GM23338 (cell line): ENCODE data around the gene TECTA. TPM values are rescaled to one million over a fixed set of nuclear protein-coding genes. Genes with fewer than 3 reads are reported as not detected.

Experiments used
- ATAC-seq: fragments of 200-7000 bp; cut with Tn5 transposase; 3 replicates; pipeline ENCODE4 v1.9.1; 2020
- DNase-seq: peaks from one replicate; pipeline ENCODE4 v3.0.0-alpha.2; 2015; ENCODE audit warnings: low spot score
- H2AFZ ChIP-seq: fragments of 200-600 bp; sonication (generic); 2 replicates; pipeline ENCODE4 v1.8.0; 2016; ENCODE audit warnings: antibody characterized with exemption, mild to moderate bottlenecking, moderate library complexity
- H3F3A ChIP-seq: fragments of 200-600 bp; sonication (generic); replicated peaks from 2 replicates; pipeline ENCODE4 v1.8.0; 2017; ENCODE audit warnings: antibody characterized with exemption, mixed run types, low read depth
- H3K27ac ChIP-seq: fragments of 200-600 bp; sonication (generic); 2 replicates; pipeline ENCODE4 v1.6.1; 2016; ENCODE audit warnings: low read depth
- H3K27me3 ChIP-seq: fragments of 200-600 bp; sonication (generic); 2 replicates; pipeline ENCODE4 v1.8.0; 2016; ENCODE audit warnings: mild to moderate bottlenecking, mixed run types, moderate library complexity; ENCODE audit not compliant: insufficient read depth
- H3K36me3 ChIP-seq: fragments of 200-600 bp; sonication (generic); 2 replicates; pipeline ENCODE4 v1.8.0; 2016; ENCODE audit warnings: mild to moderate bottlenecking; ENCODE audit not compliant: insufficient read depth
- H3K4me1 ChIP-seq: fragments of 200-600 bp; sonication (generic); 2 replicates; pipeline ENCODE4 v1.8.0; 2016; ENCODE audit warnings: mild to moderate bottlenecking, moderate library complexity; ENCODE audit not compliant: insufficient read depth
- H3K4me2 ChIP-seq: fragments of 200-600 bp; sonication (generic); 2 replicates; pipeline ENCODE4 v1.7.1; 2017; ENCODE audit warnings: mixed run types
- H3K4me3 ChIP-seq: fragments of 200-600 bp; sonication (generic); 2 replicates; pipeline ENCODE4 v1.6.1; 2016; ENCODE audit warnings: mixed run types
- H3K79me2 ChIP-seq: fragments of 200-600 bp; sonication (generic); replicated peaks from 2 replicates; pipeline ENCODE4 v1.8.0; 2017; ENCODE audit warnings: mild to moderate bottlenecking; ENCODE audit not compliant: insufficient read depth
- H3K9me2 ChIP-seq: fragments of 200-600 bp; sonication (generic); 2 replicates; pipeline ENCODE4 v1.8.0; 2017; ENCODE audit not compliant: insufficient read depth
- H4K20me1 ChIP-seq: fragments of 200-600 bp; sonication (generic); replicated peaks from 2 replicates; pipeline ENCODE4 v1.8.0; 2017; ENCODE audit warnings: mild to moderate bottlenecking; ENCODE audit not compliant: insufficient read depth
- H3K27ac Mint-ChIP-seq: 2 replicates; pipeline ENCODE4 v1.8.0; 2020; ENCODE audit warnings: inconsistent platforms, mild to moderate bottlenecking, moderate library complexity, mixed read lengths
- H3K27me3 Mint-ChIP-seq: 3 replicates; pipeline ENCODE4 v1.8.0; 2022; ENCODE audit warnings: low read depth, mild to moderate bottlenecking, moderate library complexity, mixed read lengths, inconsistent platforms; ENCODE audit not compliant: insufficient read depth, poor library complexity
- H3K36me3 Mint-ChIP-seq: 3 replicates; pipeline ENCODE4 v1.8.0; 2021; ENCODE audit warnings: low read depth, mild to moderate bottlenecking, inconsistent platforms, moderate library complexity, mixed read lengths
- H3K4me1 Mint-ChIP-seq: 3 replicates; pipeline ENCODE4 v1.8.0; 2020; ENCODE audit warnings: mild to moderate bottlenecking, inconsistent platforms, mixed read lengths
- H3K4me3 Mint-ChIP-seq: 3 replicates; pipeline ENCODE4 v1.8.0; 2021; ENCODE audit warnings: moderate library complexity, mild to moderate bottlenecking, inconsistent platforms, mixed read lengths
- H3K9me3 Mint-ChIP-seq: 3 replicates; pipeline ENCODE4 v1.8.0; 2020; ENCODE audit warnings: moderate library complexity, mild to moderate bottlenecking, inconsistent platforms, mixed read lengths
- CREB1 ChIP-seq: fragments of 250-450 bp; sonication (Bioruptor Pico); IDR thresholded peaks from 2 replicates; pipeline ENCODE4 v1.5.0; 2020; ENCODE audit warnings: low read depth, mild to moderate bottlenecking, moderate library complexity
- EZH2phosphoT487 ChIP-seq: fragments of 200-600 bp; sonication (generic); IDR thresholded peaks from one replicate; pipeline ENCODE4 v1.8.1; 2018; ENCODE audit warnings: antibody characterized with exemption; ENCODE audit not compliant: unreplicated experiment
- JUNB ChIP-seq: IDR thresholded peaks from one replicate; pipeline ENCODE4 v1.6.1; 2016; ENCODE audit warnings: antibody characterized with exemption; ENCODE audit not compliant: unreplicated experiment
- NANOG ChIP-seq: IDR thresholded peaks from 2 replicates; pipeline ENCODE4 v1.6.1; 2016; ENCODE audit warnings: antibody characterized with exemption, borderline replicate concordance
- POLR2AphosphoS5 ChIP-seq: IDR thresholded peaks from 2 replicates; pipeline ENCODE4 v1.6.1; 2016; ENCODE audit warnings: antibody characterized with exemption, low read depth
- STAT1 ChIP-seq: IDR thresholded peaks from one replicate; pipeline ENCODE4 v1.6.1; 2016; ENCODE audit warnings: antibody characterized with exemption; ENCODE audit not compliant: unreplicated experiment
- ZNF114 ChIP-seq: fragments of 250-450 bp; sonication (Bioruptor Pico); IDR thresholded peaks from 2 replicates; pipeline ENCODE4 v1.5.0; 2020; ENCODE audit warnings: mild to moderate bottlenecking, moderate library complexity
- ZNF331 ChIP-seq: fragments of 250-450 bp; sonication (Bioruptor Pico); IDR thresholded peaks from 2 replicates; pipeline ENCODE4 v1.5.0; 2020; ENCODE audit warnings: low read depth, mild to moderate bottlenecking, moderate library complexity
- long read RNA-seq: library from polyadenylated mRNA; unstranded; transcript quantifications from one replicate; pipeline ENCODE4 v2.0.0, GENCODE V29; 2020; ENCODE audit not compliant: unreplicated experiment
- polyA plus RNA-seq: library from polyadenylated mRNA; unstranded; fragments of >200 nt; fragmentation: Nextera tagmentation; extraction: Ambion mirVana; gene quantifications from 2 replicates; pipeline ENCODE4 v1.2.1, GENCODE V29; 2016
- total RNA-seq: library from RNA; depleted of rRNA; stranded (reverse); fragments of >200 nt; shearing (Covaris generic); gene quantifications from 2 replicates; pipeline ENCODE4 v1.2.3, GENCODE V29; 2014; rRNA removed
- TF ChIP-seq, protein P1 (sequence below): IDR thresholded peaks from one replicate; pipeline ENCODE4 v1.6.1; 2018; ENCODE audit warnings: antibody characterized with exemption; ENCODE audit not compliant: unreplicated experiment
- TF ChIP-seq, protein P2 (sequence below), 2 experiments: fragments of 200-600 bp in 1 of 2; sonication (generic) in 1 of 2; conservative IDR thresholded peaks; 2 replicates each; pipeline versions ENCODE4 v1.5.1 to v1.6.1; 2016 to 2017; ENCODE audit warnings: antibody characterized with exemption in 2 of 2, low read depth in 2 of 2, mild to moderate bottlenecking in 2 of 2, moderate library complexity in 1 of 2
- TF ChIP-seq, protein P3 (sequence below): IDR thresholded peaks from 2 replicates; pipeline ENCODE4 v1.6.1; 2016; ENCODE audit warnings: antibody characterized with exemption

The TECTA gene, protein sequence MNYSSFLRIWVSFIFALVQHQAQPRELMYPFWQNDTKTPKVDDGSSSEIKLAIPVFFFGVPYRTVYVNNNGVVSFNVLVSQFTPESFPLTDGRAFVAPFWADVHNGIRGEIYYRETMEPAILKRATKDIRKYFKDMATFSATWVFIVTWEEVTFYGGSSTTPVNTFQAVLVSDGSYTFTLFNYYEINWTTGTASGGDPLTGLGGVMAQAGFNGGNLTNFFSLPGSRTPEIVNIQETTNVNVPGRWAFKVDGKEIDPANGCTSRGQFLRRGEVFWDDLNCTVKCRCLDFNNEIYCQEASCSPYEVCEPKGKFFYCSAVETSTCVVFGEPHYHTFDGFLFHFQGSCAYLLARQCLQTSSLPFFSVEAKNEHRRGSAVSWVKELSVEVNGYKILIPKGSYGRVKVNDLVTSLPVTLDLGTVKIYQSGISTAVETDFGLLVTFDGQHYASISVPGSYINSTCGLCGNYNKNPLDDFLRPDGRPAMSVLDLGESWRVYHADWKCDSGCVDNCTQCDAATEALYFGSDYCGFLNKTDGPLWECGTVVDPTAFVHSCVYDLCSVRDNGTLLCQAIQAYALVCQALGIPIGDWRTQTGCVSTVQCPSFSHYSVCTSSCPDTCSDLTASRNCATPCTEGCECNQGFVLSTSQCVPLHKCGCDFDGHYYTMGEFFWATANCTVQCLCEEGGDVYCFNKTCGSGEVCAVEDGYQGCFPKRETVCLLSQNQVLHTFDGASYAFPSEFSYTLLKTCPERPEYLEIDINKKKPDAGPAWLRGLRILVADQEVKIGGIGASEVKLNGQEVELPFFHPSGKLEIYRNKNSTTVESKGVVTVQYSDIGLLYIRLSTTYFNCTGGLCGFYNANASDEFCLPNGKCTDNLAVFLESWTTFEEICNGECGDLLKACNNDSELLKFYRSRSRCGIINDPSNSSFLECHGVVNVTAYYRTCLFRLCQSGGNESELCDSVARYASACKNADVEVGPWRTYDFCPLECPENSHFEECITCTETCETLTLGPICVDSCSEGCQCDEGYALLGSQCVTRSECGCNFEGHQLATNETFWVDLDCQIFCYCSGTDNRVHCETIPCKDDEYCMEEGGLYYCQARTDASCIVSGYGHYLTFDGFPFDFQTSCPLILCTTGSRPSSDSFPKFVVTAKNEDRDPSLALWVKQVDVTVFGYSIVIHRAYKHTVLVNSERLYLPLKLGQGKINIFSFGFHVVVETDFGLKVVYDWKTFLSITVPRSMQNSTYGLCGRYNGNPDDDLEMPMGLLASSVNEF (N-terminal part only)
- total RNA-seq (0.69 and 0.74 TPM in 2 replicates), polyA plus RNA-seq (0.24 and 0.34 TPM in 2 replicates)
- long read RNA-seq: 0 reads

DNA sequence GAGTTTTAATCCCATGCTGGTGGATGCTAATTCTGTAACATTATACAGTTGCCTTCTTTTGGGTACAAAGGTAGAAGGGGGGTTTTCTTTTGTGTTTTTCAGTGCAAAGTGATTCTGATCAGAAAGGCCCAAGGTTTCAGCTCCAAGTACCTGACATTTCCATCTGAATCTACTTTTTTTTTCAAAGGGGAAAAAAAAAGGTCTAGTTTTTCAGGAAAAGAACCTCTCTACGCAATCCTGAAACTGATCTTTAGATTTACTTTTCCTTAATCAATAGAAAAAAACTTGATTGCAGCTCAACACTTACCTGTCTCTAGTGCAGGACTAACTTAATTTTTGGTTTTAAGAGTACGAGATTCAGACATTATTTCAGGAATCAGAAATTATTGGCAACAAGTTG, at the start of gene TECTA:
TECTA (plus strand) TSS at position 301 of the 400 bp plus-strand sequence. CDS start 1,423 bp downstream, outside the sequence.
- peaks cover 29% of the 10 kb centered on the region for H3K4me1 Mint-ChIP-seq
- H3K9me3 Mint-ChIP-seq: no peaks in the 10 kb centered on the region
- H3K4me2 ChIP-seq: peak within 1 kb of the TSS; percentile 5; the same call in 1 of the 2 replicates
- ATAC-seq (peak; percentile 40), DNase-seq (no peak)
- no peaks in the 10 kb centered on the region for H3K27me3 ChIP-seq
- H3K4me3 ChIP-seq: no peak within 1 kb of the TSS
- H3K4me3 Mint-ChIP-seq: no peak within 1 kb of the TSS; the same call in 2 of the 3 replicates
- H3K9me2 ChIP-seq: peaks cover 16% of the 10 kb centered on the region
- H4K20me1 ChIP-seq: no peaks in the 10 kb centered on the region
- no peak within 1 kb of the TSS; the same call in 1 of the 2 replicates for H3K27ac Mint-ChIP-seq
- no peak within 1 kb of the TSS for H3K27ac ChIP-seq
- H3F3A ChIP-seq: no peaks in the 10 kb centered on the region
- H2AFZ ChIP-seq: no peak within 1 kb of the TSS
- peaks cover 17% of the 10 kb centered on the region for H3K4me1 ChIP-seq
- no peaks in the 10 kb centered on the region for H3K36me3 Mint-ChIP-seq
- no peaks in the 10 kb centered on the region for H3K27me3 Mint-ChIP-seq
- no peaks in the 10 kb centered on the region for H3K36me3 ChIP-seq
- H3K79me2 ChIP-seq: no peaks in the 10 kb centered on the region
- TF ChIP-seq EZH2phosphoT487: no peak
- no peak for TF ChIP-seq JUNB
- no peak for TF ChIP-seq ZNF331
- TF ChIP-seq, protein P1, sequence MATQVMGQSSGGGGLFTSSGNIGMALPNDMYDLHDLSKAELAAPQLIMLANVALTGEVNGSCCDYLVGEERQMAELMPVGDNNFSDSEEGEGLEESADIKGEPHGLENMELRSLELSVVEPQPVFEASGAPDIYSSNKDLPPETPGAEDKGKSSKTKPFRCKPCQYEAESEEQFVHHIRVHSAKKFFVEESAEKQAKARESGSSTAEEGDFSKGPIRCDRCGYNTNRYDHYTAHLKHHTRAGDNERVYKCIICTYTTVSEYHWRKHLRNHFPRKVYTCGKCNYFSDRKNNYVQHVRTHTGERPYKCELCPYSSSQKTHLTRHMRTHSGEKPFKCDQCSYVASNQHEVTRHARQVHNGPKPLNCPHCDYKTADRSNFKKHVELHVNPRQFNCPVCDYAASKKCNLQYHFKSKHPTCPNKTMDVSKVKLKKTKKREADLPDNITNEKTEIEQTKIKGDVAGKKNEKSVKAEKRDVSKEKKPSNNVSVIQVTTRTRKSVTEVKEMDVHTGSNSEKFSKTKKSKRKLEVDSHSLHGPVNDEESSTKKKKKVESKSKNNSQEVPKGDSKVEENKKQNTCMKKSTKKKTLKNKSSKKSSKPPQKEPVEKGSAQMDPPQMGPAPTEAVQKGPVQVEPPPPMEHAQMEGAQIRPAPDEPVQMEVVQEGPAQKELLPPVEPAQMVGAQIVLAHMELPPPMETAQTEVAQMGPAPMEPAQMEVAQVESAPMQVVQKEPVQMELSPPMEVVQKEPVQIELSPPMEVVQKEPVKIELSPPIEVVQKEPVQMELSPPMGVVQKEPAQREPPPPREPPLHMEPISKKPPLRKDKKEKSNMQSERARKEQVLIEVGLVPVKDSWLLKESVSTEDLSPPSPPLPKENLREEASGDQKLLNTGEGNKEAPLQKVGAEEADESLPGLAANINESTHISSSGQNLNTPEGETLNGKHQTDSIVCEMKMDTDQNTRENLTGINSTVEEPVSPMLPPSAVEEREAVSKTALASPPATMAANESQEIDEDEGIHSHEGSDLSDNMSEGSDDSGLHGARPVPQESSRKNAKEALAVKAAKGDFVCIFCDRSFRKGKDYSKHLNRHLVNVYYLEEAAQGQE: no peak
- TF ChIP-seq, protein P2, sequence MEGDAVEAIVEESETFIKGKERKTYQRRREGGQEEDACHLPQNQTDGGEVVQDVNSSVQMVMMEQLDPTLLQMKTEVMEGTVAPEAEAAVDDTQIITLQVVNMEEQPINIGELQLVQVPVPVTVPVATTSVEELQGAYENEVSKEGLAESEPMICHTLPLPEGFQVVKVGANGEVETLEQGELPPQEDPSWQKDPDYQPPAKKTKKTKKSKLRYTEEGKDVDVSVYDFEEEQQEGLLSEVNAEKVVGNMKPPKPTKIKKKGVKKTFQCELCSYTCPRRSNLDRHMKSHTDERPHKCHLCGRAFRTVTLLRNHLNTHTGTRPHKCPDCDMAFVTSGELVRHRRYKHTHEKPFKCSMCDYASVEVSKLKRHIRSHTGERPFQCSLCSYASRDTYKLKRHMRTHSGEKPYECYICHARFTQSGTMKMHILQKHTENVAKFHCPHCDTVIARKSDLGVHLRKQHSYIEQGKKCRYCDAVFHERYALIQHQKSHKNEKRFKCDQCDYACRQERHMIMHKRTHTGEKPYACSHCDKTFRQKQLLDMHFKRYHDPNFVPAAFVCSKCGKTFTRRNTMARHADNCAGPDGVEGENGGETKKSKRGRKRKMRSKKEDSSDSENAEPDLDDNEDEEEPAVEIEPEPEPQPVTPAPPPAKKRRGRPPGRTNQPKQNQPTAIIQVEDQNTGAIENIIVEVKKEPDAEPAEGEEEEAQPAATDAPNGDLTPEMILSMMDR (conservative IDR thresholded peaks at IDR 0.05; ENCODE audit: low read depth in 2 of 2): no peak
- TF ChIP-seq, protein P3, sequence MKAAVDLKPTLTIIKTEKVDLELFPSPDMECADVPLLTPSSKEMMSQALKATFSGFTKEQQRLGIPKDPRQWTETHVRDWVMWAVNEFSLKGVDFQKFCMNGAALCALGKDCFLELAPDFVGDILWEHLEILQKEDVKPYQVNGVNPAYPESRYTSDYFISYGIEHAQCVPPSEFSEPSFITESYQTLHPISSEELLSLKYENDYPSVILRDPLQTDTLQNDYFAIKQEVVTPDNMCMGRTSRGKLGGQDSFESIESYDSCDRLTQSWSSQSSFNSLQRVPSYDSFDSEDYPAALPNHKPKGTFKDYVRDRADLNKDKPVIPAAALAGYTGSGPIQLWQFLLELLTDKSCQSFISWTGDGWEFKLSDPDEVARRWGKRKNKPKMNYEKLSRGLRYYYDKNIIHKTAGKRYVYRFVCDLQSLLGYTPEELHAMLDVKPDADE: no peak
- TF ChIP-seq STAT1: no peak
- TF ChIP-seq CREB1: no peak
- TF ChIP-seq ZNF114 (CRISPR knock-in tag): no peak
- TF ChIP-seq POLR2AphosphoS5: no peak
- TF ChIP-seq NANOG: no peak
